ENCODE data around the gene WIPI1.

The WIPI1 gene

DNA sequence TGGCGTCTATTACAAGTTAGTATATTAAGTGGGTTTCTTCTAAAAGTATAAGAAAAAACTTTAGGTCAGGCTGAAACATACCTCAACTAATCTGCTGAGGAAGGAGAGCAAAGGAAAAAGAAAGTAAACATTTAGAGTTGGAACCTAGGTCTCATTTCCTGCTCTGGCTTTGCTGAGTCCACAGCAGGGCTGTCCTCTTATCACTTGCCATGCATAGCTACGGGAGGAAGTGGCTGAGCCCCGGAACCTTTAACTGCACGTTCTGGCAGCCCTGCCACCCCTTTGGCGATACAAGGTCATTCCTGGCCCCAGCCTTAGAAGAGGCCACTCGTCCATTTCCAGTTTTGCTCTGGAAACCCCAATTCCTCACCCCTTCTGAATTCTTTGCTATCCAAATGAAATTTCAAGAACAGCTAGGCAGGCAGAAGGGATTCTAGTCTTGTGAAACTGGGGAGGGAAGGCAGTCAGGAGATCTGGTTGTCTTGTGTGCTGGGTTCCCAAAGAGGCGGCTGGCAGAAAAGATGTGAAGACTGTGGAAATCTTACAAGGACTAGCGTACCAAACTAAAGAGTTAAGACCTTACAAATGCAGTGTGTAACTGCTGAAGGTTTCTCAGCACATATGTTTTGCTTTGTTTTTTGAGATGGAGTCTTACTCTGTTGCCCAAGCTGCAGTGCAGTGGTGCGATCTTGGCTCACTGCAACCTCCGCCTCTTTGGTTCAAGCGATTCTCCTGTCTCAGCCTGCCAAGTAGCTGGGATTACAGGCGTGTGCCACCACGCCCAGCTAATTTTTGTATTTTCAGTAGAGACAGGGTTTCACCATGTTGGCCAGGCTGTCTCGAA lies 19.1 kb downstream of the WIPI1 start:
- H3K9me3 ChIP-seq (ENCODE audit: insufficient read depth, low read length) = no peaks in the 10 kb centered on the region
- peak overlapping the region; percentile 69 for H3K4me2 ChIP-seq (ENCODE audit: low read length)
- TF ChIP-seq, protein P1, sequence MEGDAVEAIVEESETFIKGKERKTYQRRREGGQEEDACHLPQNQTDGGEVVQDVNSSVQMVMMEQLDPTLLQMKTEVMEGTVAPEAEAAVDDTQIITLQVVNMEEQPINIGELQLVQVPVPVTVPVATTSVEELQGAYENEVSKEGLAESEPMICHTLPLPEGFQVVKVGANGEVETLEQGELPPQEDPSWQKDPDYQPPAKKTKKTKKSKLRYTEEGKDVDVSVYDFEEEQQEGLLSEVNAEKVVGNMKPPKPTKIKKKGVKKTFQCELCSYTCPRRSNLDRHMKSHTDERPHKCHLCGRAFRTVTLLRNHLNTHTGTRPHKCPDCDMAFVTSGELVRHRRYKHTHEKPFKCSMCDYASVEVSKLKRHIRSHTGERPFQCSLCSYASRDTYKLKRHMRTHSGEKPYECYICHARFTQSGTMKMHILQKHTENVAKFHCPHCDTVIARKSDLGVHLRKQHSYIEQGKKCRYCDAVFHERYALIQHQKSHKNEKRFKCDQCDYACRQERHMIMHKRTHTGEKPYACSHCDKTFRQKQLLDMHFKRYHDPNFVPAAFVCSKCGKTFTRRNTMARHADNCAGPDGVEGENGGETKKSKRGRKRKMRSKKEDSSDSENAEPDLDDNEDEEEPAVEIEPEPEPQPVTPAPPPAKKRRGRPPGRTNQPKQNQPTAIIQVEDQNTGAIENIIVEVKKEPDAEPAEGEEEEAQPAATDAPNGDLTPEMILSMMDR (IDR thresholded peaks at IDR 0.05; ENCODE audit: low read depth, low read length) = no peak
- no peak for TF ChIP-seq EZH2phosphoT487 (IDR thresholded peaks at IDR 0.05; ENCODE audit: low read depth)
- H3K27ac ChIP-seq (ENCODE audit: low read length) = no peak overlapping the region
- peaks cover 26% of the 10 kb centered on the region for H3K4me1 ChIP-seq (ENCODE audit: low read length)
- H3K4me3 ChIP-seq (ENCODE audit: low read length) = peak overlapping the region; percentile 17; the same call in 1 of the 2 replicates
- no peaks in the 10 kb centered on the region for H3K27me3 ChIP-seq (ENCODE audit: low read depth, low read length)
- peak overlapping the region; percentile 86; the same call in 1 of the 2 replicates for H2AFZ ChIP-seq (ENCODE audit: low read depth, low read length)
- H4K20me1 ChIP-seq (ENCODE audit: insufficient read depth, low read length) = no peaks in the 10 kb centered on the region
- H3K9ac ChIP-seq (ENCODE audit: low read length) = peak overlapping the region; percentile 35; the same call in 1 of the 2 replicates
- no peaks in the 10 kb centered on the region for H3K79me2 ChIP-seq (ENCODE audit: low read length)
- no peaks in the 10 kb centered on the region for H3K36me3 ChIP-seq (replicated peaks; ENCODE audit: low read depth, low read length)

DNA sequence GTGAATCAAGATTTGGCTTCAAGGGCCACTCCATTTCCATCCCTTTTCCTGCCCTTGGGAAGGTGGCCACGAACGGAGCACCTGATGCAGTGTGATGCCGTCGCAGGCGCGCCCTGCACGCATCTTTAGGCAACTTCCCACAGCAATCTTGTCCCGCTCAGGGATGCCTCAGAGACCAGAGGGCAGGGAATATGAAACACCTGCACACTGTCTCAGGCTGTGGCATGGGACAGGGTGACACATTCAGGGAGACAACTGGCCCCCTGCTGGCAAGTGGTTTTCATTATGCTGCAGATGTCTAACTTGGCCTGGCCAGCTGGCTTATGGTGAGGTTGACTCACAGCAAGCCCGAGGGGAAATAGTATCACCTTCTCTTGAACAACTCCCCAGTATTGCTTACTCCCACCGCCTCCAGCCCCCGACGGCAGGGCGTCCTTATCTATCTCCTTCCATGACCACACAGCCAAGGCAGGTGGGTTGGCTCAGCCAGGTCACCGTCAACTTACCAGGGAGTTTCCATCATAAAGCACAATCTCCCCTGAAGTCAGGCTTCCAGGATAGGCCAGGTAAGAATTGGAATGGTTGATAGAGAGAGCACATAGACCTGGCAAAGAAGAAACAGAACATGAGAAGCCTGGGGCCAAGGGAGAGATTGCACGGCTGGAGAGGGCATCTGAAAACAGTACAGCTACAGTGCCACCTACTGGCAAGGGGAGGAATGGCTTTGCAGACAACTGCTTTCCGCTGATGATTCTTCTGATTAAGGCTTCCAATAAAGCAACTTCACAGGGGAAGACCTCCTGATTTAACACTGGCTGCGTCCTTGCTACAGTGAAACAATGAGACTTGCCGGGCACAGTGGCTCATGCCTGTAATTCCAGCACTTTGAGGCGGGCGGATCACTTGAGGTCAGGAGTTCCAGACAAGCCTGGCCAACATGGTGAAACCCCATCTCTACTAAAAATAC lies 21.1 kb downstream of the WIPI1 start:
- no peaks in the 10 kb centered on the region for H3K27me3 ChIP-seq (ENCODE audit: low read depth, low read length)
- no peaks in the 10 kb centered on the region for H3K79me2 ChIP-seq (ENCODE audit: low read length)
- no peaks in the 10 kb centered on the region for H3K36me3 ChIP-seq (replicated peaks; ENCODE audit: low read depth, low read length)
- H3K4me1 ChIP-seq (ENCODE audit: low read length) = peaks cover 26% of the 10 kb centered on the region
- peak overlapping the region; percentile 70 for H3K4me2 ChIP-seq (ENCODE audit: low read length)
- H3K27ac ChIP-seq (ENCODE audit: low read length) = no peak overlapping the region
- H2AFZ ChIP-seq (ENCODE audit: low read depth, low read length) = 0 out of 2 replicates have a peak overlapping the region, but pooled peaks have one; percentile 49
- peak overlapping the region; percentile 50 for H3K4me3 ChIP-seq (ENCODE audit: low read length)
- peak overlapping the region; percentile 38 for H3K9ac ChIP-seq (ENCODE audit: low read length)
- H3K9me3 ChIP-seq (ENCODE audit: insufficient read depth, low read length) = no peaks in the 10 kb centered on the region
- no peak for TF ChIP-seq EZH2phosphoT487 (IDR thresholded peaks at IDR 0.05; ENCODE audit: low read depth)
- TF ChIP-seq, protein P1 (IDR thresholded peaks at IDR 0.05; ENCODE audit: low read depth, low read length) = peak; percentile 75
- no peaks in the 10 kb centered on the region for H4K20me1 ChIP-seq (ENCODE audit: insufficient read depth, low read length)

DNA sequence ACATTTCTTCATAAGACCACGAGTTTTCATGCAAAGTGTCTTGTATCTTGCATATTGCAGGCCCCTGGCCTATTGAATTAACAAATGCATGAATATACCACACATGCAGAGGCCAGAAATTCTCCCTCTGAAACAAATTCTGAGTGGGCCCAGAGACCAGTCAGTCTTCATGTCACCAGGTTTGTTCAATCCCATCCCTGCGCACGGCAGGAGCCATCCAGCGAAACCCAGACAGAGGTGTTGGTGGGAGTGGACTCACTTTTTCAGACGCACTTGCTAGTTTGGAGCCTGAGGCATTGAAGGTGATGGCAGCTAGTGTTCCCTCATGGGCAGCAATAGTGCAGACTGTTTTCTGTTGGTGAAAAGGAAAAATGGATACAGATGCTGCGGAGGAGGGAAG lies 21.9 kb downstream of the WIPI1 start:
- H4K20me1 ChIP-seq (ENCODE audit: insufficient read depth, low read length) = no peaks in the 10 kb centered on the region
- H3K36me3 ChIP-seq (replicated peaks; ENCODE audit: low read depth, low read length) = no peaks in the 10 kb centered on the region
- no peak overlapping the region for H3K27ac ChIP-seq (ENCODE audit: low read length)
- no peaks in the 10 kb centered on the region for H3K27me3 ChIP-seq (ENCODE audit: low read depth, low read length)
- no peak overlapping the region for H3K9ac ChIP-seq (ENCODE audit: low read length)
- no peak overlapping the region for H2AFZ ChIP-seq (ENCODE audit: low read depth, low read length)
- peaks cover 26% of the 10 kb centered on the region for H3K4me1 ChIP-seq (ENCODE audit: low read length)
- no peaks in the 10 kb centered on the region for H3K79me2 ChIP-seq (ENCODE audit: low read length)
- no peak overlapping the region for H3K4me2 ChIP-seq (ENCODE audit: low read length)
- H3K4me3 ChIP-seq (ENCODE audit: low read length) = no peak overlapping the region
- TF ChIP-seq EZH2phosphoT487 (IDR thresholded peaks at IDR 0.05; ENCODE audit: low read depth) = no peak
- TF ChIP-seq, protein P1 (IDR thresholded peaks at IDR 0.05; ENCODE audit: low read depth, low read length) = no peak
- H3K9me3 ChIP-seq (ENCODE audit: insufficient read depth, low read length) = no peaks in the 10 kb centered on the region

Measured in OCI-LY3 (cell line).